DMS53 treated with DMSO at 0.1 percent for 48 hours (cell line): Measurements from ENCODE around the gene MYO1E.
A peak's percentile ranks its signal among the peaks of the same experiment; 100 is the strongest.
"Not testable (repeated sequence)": the region's sequence is repeated elsewhere in the genome, so short reads cannot be mapped to it uniquely, and the experiment has no call there.

Source experiments
- DNase-seq: peaks from one replicate; lab custom pipeline; 2025; ENCODE audit not compliant: unreplicated experiment; lab: John Stamatoyannopoulos, UW

MYO1E gene

DNA sequence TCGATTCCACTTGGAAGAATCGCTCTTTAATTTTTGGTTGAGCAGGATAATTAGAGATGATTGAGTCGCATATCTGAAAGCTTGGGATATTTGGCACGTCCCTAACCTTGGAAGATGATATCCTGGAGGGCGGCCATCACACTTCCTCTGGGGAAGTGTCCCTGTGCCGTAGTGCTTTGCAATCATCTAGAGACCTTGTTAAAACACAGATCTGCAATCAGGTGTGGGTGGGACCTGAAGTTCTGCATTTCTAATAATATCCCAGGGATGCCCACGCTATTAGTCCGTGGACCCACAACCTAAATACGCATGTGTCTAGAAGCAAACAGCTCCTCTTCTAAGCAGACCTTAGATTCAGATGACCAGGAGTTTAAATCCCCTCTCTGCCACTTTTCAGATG, 20.5 kb downstream of the MYO1E start:
- DNase-seq, result no peak

DNA sequence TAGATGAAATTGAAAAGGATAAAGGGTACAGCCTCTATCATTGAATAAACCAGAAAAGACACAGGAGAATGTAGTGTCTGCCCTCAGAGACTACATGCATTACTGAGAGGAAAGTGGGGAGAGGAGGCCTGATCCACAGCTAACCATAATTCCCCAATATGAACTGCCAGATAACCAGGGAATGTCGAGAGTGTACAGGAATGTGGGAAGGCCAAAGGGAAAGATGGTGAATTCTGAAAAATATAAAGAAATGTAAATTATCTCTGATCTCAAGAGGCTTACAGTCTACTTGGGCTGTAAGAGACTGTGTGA, 22.3 kb downstream of the MYO1E start:
- DNase-seq, result no peak

DNA sequence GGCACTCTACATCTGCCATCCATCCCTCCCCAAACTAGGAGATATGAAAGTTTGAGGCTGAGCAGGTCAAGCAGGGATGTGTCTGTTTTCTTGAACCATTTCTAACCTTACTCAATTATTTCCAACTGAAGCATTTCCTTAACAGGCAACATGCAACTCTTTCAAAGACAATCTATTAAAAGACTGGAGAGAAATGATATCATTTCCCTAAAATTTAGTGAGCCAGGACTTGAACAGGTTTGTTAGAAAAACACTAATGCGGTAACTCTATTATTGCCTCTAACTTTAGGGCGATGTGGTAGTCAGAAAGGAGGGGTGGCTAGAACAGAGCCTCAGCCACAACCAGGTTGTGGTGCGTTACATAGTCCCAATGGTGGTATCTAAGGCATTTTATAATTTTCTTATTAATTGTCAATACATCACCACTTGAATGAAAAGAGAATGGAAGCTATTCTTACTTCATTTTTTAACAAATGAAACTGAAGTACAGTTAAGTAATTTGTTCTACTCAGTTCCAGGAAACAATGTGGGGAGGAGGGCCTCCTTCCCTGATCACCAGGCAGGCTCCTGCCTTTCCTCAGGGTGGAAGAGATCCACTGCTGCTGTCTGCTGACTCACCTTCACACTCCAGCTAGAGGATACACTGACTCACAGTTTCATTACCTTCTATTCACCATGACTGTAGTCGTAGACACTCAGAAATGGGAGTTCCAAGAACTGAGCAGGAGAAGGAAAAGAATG, 22.8 kb downstream of the MYO1E start:
- peak; percentile 75 for DNase-seq

DNA sequence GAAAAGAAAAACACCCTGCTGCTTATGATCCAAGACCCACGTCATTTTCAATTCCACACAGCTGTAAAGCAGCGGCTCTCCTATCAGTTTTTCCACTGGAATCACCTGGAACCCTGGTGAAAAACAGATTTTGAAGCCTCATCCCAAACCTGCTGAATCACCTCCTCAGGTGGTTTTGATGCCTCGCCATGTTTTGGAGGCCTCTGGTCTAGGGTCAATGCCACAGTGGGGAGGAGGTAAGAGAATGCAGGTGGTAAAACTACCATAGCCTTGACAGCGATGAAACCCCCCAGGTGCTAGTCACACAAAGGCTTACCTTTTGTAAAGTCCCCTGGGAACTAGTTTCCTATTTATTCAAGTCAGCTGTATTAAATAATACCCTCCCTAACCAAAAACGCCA, 24.8 kb downstream of the MYO1E start:
- no peak for DNase-seq

DNA sequence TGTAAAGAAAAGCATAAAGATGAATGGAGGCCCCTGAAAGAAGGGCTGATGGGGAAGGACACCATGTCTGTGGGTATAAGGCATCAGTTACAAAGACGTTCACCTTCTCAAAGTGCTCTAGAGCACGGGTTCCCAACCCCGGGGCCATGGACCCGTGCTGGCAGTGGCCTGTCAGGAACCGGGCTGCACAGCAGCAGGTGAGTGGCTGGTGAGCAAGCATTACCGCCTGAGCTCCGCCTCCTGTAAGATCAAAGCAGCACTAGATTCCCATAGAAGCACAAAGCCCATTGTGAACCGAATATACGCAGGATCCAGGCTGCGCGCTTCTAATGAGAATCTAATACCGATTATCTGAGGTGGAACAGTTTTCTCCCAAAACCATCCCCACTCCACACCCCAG, 25.7 kb downstream of the MYO1E start:
- no peak for DNase-seq

DNA sequence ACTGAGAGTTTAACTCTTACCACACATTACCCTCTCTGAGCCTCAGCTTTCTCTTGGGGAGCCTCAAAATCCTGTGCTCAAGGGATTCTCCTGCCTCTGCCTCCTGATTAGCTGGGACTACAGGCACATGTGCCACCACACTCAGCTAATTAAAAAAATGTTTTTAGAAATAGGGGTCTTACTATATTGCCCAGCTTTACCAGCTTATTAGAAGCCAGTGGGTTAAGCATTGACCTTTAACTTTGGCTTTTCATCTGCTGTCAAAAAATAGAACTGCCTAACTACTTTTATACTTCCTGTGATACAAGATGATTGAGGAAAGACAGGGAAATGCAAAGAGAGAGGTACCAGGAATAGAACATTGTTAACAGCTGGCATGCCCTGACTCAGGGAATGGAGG, 27.3 kb downstream of the MYO1E start:
- DNase-seq, result no peak

DNA sequence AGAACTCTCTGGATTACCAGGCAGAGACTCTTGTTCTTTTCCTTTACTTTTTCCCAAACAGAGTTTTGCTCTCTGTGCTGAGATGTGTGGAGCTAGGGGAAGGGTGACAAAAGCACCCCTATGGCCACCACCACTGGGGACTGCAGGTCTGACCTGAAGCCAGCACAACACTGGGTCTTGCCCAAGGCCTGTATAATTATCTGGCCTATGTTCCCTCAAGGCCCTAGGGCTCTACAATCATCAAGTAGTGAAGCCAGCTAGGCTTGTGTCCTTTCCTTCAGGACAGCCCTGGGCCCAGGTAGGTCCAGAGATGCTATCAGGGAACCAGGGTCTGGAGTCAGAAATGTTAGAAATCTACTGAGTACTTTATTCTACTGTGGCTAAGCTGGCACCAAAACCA, 28.4 kb downstream of the MYO1E start:
- no peak for DNase-seq

DNA sequence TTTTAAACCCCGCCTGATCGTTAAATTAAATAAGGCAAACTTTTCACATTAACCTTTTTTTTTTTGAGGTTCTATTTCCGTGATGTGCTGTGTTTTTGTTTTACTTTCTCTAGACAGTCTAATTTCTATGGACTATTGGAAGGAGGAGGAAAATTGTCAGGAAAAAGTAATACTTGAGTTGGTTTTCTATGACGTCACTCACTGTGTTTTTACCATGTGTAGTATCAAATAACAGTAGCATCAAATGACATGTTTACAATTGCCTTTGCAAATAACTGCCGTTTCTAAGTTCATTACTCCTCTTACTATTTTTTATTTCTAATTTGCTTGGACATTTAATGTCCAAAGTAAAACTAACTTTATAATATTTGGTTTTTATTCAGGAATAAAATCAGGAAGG, 32.3 kb downstream of the MYO1E start:
- peak; percentile 37 for DNase-seq

DNA sequence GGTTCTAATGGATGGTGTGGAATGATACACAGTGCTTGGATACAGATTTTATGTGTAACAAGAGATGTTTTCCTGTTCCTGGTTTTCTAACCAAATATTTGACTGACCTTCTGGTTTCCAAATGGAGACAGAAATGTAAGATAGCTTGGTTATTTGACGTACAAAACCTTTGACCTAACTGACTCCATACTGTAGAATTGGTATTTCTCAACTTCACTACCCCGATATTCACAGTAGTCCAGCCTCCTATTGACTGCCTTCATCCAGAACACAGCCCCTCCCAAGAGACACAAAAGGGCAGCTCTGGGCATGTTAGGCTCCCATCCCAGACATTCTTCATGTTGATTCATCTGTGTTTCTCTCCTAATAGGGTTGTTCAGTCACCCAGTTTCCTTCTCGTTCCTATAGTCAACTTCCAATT, 33.4 kb downstream of the MYO1E start:
- no peak for DNase-seq

DNA sequence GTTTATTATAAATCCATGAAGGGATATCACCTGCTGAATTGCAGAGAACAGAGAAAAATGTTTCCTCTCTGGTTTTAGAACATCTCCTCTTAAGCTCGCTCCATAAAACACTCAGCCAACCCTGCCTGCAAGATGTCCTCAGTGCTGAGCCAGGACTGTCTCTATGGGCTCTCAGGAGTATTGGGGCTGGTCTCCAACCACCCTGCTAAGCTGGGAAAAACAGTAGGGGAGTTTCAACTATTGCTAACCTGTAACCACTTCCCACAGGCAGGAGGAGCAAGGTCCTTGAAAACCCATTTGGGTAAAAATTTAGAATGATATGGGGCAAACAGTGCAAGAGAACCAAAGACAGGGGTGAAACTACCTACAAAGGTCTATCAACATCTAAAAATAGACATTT, 34.3 kb downstream of the MYO1E start:
- no peak for DNase-seq

DNA sequence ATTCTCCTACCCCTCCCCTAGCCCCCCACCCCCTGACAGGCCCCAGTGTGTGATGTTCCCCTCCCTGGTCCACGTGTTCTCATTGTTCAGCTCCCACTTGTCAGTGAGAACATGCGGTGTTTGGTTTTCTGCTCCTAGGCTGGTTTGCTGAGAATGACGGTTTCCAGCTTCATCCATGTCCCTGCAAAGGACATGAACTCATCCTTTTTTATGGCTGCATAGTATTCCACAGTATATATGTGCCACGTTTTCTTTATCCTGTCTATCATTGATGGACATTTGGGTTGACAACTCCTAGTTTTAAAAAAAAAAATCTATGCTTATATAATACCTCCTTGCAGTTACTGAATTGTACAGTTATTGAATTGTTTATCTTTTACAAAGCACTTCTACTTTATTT, 35.9 kb downstream of the MYO1E start:
- not testable (repeated sequence) for DNase-seq

DNA sequence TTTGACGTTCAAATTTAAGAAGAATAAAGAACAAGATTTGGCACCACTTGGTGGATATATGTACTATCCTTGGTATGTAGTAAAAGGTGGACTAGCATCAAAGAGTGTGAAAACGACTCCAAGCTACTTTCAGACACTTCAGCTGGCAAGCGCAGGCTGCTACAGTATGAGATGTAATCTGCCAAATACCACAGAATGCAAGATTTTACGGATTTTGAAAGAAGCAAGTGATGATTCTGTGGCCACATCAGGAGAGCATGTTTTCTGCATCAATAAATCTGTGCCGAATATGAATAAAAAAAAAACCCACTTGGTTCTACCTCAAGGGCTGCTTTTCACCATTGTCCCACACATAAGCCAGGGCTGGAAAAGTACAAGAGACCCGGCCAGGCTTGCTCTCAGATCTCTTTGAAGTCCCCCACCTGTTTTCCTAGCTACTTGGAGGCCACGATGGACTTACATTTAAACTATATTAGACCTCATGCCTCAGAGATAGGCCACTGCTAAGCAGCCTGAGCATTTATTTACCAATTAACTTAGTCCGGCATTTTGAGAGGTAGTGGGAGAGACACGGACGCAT, 37.4 kb downstream of the MYO1E start:
- DNase-seq, result no peak

DNA sequence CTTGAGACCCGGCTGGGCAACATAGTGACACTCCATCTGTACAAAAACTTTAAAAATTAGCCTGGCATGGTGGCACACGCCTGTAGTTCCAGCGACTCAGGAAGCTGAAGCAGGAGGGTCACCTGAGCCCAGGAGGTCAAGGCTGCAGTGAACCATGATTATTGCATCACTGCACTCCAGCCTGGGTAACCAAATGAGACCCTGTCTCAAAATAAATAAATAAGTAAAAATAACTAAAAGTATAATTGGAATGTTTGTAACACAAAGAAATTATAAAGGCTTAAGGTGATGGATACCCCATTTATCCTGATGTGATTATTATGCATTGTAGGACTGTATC, 38.6 kb downstream of the MYO1E start:
- DNase-seq, result no peak

DNA sequence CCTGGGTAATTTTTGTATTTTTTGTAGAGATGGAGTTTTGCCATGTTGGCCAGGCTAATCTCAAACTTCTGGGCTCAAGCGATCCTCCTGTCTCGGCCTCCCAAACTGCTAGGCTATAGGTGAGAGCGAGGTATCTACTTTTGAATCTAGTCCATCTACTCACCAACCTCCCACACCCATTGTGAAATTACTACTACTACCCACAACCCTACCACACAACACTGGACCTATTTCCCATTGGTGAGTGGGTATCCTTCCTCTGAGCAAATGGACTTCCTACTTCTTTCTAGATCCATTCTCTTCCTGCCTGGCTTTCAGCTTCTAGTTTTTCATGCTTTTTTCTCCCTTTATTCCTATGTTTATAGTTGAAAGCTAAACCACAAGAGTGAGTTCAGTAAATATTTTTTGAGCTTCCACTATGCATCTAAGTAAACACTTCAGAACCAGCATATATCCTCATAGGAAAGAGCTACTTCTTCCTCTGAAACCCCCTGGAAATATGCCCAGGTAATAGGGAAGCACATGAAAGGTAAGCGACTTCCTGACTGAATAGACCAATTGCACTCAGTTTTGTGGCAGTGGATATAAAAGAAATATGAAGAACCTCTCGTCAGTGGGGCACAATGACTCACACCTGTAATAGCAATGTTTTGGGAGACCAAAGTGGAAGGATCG, 39.1 kb downstream of the MYO1E start:
- DNase-seq, result peak; percentile 68

DNA sequence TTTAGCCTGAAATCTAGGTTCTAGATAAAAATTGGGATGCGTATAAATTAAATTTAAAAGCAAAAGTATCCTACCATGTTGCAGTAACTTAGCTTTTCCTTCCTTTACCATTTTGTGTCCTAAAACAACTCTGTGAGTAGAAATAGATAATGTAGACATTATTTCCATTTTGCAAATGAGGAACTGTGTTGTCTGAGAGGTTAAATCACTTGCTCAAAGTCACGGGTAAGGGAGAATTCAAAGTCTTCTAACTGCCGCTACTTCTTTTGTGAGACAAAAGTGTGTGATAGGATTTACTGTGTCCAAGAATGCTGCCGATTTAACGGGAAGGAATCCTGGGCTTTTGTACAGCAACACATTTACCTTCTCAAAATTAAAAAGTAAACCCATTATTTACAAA, 40.7 kb downstream of the MYO1E start:
- DNase-seq, result no peak

DNA sequence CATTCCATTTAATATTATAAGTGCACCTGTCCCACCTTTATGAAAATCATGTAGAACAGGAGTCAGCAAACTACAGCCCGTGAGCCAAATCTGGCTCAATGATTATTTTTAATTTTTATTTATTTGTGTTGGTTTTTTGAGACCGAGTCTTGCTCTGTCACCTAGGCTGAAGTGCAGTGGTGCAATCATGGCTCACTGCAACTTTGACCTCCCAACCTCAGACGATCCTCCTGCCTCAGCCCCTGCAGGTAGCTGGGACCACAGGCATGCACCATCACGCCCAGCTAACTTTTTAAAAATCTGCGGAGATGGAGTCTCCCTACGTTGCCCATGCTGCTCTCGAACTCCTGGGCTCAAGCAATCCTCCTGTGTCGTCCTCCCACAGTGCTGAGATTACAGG, 42.0 kb downstream of the MYO1E start:
- DNase-seq, result no peak

DNA sequence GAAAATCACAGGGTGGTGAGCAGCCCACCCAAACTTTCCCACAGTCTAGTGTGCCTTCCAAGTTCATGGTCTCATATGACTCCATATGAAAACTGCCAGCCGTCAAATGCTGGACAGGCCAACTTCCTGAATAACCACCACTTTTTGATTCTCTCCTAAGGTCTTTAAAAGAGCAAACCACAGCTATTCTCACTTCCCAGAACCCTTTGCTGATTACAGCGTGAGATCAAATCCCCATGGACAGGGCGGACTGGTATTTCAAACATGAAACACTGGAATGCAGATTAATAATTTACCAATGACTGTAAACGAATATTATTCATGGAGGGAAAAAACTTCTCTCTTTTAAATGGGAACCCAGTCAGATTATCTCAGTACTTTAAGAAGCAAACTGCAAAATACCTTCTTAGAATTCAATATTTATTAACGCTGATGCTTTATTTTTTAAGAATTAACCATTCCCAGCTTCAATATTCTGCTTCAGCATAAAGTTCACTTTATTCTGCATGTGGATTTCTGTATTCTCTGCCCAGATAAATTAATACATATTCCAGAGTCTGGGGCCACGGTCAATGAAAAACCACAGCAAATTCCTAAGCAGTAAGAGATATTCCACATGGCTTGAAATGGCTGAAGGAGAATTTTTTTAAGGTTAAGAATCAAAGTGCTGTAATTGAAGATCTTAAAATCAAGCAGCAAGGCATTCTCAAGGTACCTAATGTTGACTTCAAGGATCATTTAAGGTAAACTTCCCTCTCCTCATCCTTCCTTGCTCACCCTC, 42.9 kb downstream of the MYO1E start:
- peak; percentile 26 for DNase-seq

DNA sequence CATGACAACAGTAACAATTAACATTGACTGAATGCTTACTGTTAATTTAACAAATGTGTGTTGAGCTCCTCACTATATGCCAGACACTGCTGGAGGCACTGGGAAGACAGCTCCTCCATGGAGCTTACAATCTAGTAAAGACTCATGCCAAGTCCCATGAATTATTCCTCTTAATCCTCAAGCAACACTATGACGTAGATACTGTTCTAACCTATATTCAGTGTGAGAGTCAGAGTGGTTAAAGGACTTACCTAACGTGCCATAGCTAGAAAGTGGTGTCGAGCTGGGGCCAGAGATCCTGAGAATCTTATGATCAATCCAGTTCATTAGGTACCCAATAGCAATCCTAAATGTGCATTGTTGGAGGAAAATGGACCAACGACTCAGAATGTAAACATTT, 43.6 kb downstream of the MYO1E start:
- no peak for DNase-seq

DNA sequence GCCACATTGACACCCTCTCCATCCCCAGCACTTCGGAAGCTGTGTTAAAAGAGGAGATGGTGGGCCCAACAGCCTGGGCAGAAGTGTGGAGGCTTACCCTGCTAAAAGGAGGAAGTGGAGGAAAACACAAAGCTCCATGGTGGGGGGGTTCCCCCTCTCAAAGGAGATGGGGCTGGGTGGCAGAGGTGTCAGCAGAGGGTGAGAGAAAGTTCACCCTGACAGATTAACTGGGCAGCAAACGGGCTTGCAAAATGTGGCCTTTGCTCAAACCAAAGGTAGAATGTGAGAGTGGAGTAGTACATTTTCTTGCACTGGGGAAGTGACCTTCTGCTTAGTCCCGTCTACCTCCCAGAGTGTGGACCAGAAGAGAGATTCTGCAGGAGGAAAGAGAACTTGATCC, 44.7 kb downstream of the MYO1E start:
- DNase-seq, result no peak

DNA sequence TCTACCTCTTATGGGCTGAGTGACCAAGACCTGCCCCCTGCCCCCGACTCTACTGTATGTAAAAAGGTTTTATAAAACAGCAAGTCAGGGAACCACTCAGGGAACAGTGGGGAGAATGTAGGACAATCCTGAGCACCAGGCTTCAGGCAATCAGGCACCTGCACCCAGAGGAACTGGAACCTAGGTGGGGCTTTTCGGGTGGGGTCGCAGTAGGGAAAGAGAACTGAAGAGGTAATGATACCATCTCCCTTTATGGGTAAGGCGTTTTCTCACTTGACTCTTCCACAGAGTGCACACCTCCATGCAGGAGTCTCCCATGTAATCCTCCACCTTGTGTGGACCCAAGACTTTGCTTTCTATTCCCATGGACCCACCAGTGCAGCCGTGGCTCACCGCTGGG, 45.8 kb downstream of the MYO1E start:
- no peak for DNase-seq

DNA sequence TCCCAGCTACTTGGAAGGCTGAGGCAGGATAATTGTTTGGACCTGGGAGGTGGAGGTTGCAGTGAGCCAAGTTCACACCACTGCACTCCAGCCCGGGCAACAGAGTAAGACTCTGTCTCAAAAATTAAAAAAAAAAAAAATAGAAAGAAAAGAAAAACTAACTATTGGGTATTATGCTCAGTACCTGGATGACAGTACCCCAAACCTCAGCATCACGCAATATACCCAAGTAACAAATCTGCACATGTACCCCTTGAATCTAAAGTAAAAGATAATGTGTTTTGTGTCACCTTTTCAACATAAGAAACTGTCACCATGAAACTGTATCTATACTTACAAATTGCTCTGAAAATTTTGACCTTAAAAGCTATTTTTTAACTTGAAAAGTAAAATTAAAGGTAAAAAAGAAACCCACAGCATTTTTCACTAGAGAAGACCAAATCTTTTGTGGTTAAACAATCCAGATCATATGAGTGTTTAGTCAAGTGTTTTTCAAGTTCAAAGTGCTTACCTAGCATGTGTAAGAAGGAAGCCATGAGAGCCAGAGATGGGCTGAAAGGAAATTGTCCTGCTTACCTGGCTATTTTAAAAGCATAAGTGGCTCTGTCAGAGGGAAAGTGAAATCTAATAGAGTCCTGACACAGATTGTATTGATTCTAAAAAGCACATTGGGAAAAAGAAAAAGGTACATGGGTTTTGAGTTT, 50.5 kb downstream of the MYO1E start:
- DNase-seq, result no peak
